Measurements from ENCODE around the gene AQR. TPM values are rescaled to one million over a fixed set of nuclear protein-coding genes. Genes with fewer than 3 reads are reported as not detected.
"Not testable (repeated sequence)": the region's sequence is repeated elsewhere in the genome, so short reads cannot be mapped to it uniquely, and the experiment has no call there.

Gene AQR
- total RNA-seq, 1 donor from 2014 or later = 43.3 TPM

GRCh38 chr15:34984889-34985630 lies 15.5 kb upstream of the AQR start:
- no peak for TF ChIP-seq CTCF (IDR thresholded peaks at IDR 0.05; ENCODE audit: unreplicated experiment)
- Mint-ChIP-seq H3K36me3 (ENCODE audit: insufficient read depth) (peaks cover 14% of the 10 kb centered on the region), H3K9me3 (ENCODE audit: low read depth) (no peaks in the 10 kb centered on the region), H3K4me1 (ENCODE audit: low read depth) (peaks cover 17% of the 10 kb centered on the region), H3K27me3 (no peaks in the 10 kb centered on the region), H3K4me3 (ENCODE audit: low read depth) (peak overlapping the region; percentile 53), H3K27ac (peak overlapping the region; percentile 16)
- no peak for DNase-seq (ENCODE audit: low spot score, unreplicated experiment)

GRCh38 chr15:34976743-34977142 lies 7.2 kb upstream of the AQR start:
- H3K36me3 Mint-ChIP-seq (ENCODE audit: insufficient read depth) = peaks cover 4% of the 10 kb centered on the region
- no peak overlapping the region for H3K27ac Mint-ChIP-seq
- no peaks in the 10 kb centered on the region for H3K27me3 Mint-ChIP-seq
- no peaks in the 10 kb centered on the region for H3K4me1 Mint-ChIP-seq (ENCODE audit: low read depth)
- no peak for TF ChIP-seq CTCF (IDR thresholded peaks at IDR 0.05; ENCODE audit: unreplicated experiment)
- DNase-seq (ENCODE audit: low spot score, unreplicated experiment) = no peak
- H3K4me3 Mint-ChIP-seq (ENCODE audit: low read depth) = no peak overlapping the region
- H3K9me3 Mint-ChIP-seq (ENCODE audit: low read depth) = no peaks in the 10 kb centered on the region

GRCh38 chr15:34976073-34976472 lies 6.5 kb upstream of the AQR start:
- Mint-ChIP-seq H3K4me1 (ENCODE audit: low read depth) (no peaks in the 10 kb centered on the region), H3K4me3 (ENCODE audit: low read depth) (no peak overlapping the region), H3K9me3 (ENCODE audit: low read depth) (no peaks in the 10 kb centered on the region), H3K27ac (no peak overlapping the region), H3K36me3 (ENCODE audit: insufficient read depth) (peaks cover 2% of the 10 kb centered on the region), H3K27me3 (no peaks in the 10 kb centered on the region)
- no peak for DNase-seq (ENCODE audit: low spot score, unreplicated experiment)
- no peak for TF ChIP-seq CTCF (IDR thresholded peaks at IDR 0.05; ENCODE audit: unreplicated experiment)

- Mint-ChIP-seq H3K27me3 (no peaks in the 10 kb centered on the region), H3K9me3 (ENCODE audit: low read depth) (no peaks in the 10 kb centered on the region), H3K27ac (no peak overlapping the region), H3K4me3 (ENCODE audit: low read depth) (no peak overlapping the region), H3K4me1 (ENCODE audit: low read depth) (peaks cover 9% of the 10 kb centered on the region), H3K36me3 (ENCODE audit: insufficient read depth) (peaks cover 4% of the 10 kb centered on the region)
- TF ChIP-seq CTCF (IDR thresholded peaks at IDR 0.05; ENCODE audit: unreplicated experiment) = no peak
- no peak for DNase-seq (ENCODE audit: low spot score, unreplicated experiment)
Measured at GRCh38 chr15:34973512-34973911, 4.0 kb upstream of the AQR start.

GRCh38 chr15:34970098-34970643 lies 629 bp upstream of the AQR start:
- H3K27ac Mint-ChIP-seq; DNase-seq (ENCODE audit: low spot score, unreplicated experiment); H3K36me3 Mint-ChIP-seq (ENCODE audit: insufficient read depth); H3K27me3 Mint-ChIP-seq; H3K9me3 Mint-ChIP-seq (ENCODE audit: low read depth): not testable (repeated sequence)
- Mint-ChIP-seq H3K4me3 (ENCODE audit: low read depth) (peak overlapping the region; percentile 99), H3K4me1 (ENCODE audit: low read depth) (peaks cover 17% of the 10 kb centered on the region)

GRCh38 chr15:34964277-34964676 lies 5.3 kb downstream of the AQR start:
- Mint-ChIP-seq H3K27me3 (no peaks in the 10 kb centered on the region), H3K4me1 (ENCODE audit: low read depth) (peaks cover 21% of the 10 kb centered on the region)

More at GRCh38 chr15:34964277-34964676, 5.3 kb downstream of the AQR start:
- H3K36me3 Mint-ChIP-seq (ENCODE audit: insufficient read depth) = peaks cover 10% of the 10 kb centered on the region
- DNase-seq (ENCODE audit: low spot score, unreplicated experiment) = no peak
- H3K27ac Mint-ChIP-seq = peak overlapping the region; percentile 26
- H3K4me3 Mint-ChIP-seq (ENCODE audit: low read depth) = no peak overlapping the region
- H3K9me3 Mint-ChIP-seq (ENCODE audit: low read depth) = no peaks in the 10 kb centered on the region
- TF ChIP-seq CTCF (IDR thresholded peaks at IDR 0.05; ENCODE audit: unreplicated experiment) = no peak
